Neural cell (in vitro differentiated cells): ENCODE results near the gene GNB1. TPM values are rescaled to one million over a fixed set of nuclear protein-coding genes. Genes with fewer than 3 reads are reported as not detected.

ENCODE experiments used
- H2AFZ ChIP-seq: fragments of 200-600, 300-800 bp; sonication (generic), shearing (Covaris generic); 2 replicates; pipeline ENCODE4 v1.6.0; 2014; ENCODE audit warnings: low read depth, mild to moderate bottlenecking, antibody characterized with exemption, low read length, moderate library complexity
- H3F3A ChIP-seq: fragments of 200-600 bp; shearing (Covaris generic); 2 replicates; pipeline ENCODE4 v1.6.1; 2016; ENCODE audit warnings: mild to moderate bottlenecking, moderate library complexity, mixed read lengths, antibody characterized with exemption, low read length; ENCODE audit not compliant: insufficient read depth, poor library complexity, severe bottlenecking
- H3K27ac ChIP-seq: fragments of 200-600, 300-800 bp; sonication (generic), shearing (Covaris generic); 2 replicates; pipeline ENCODE4 v1.5.1; 2014; ENCODE audit warnings: mild to moderate bottlenecking, low read length, moderate library complexity
- H3K27me3 ChIP-seq: fragments of 300-800, 200-600 bp; sonication (generic), shearing (Covaris generic); 2 replicates; pipeline ENCODE4 v1.6.0; 2014; ENCODE audit warnings: mild to moderate bottlenecking, low read depth, low read length, moderate library complexity; ENCODE audit not compliant: insufficient read depth
- H3K36me3 ChIP-seq: fragments of 300-800, 200-600 bp; sonication (generic), shearing (Covaris generic); 2 replicates; pipeline ENCODE4 v1.5.1; 2014; ENCODE audit warnings: mild to moderate bottlenecking, antibody characterized with exemption, low read length, moderate library complexity; ENCODE audit not compliant: insufficient read depth
- H3K4me2 ChIP-seq: fragments of 300-800, 200-600 bp; sonication (generic), shearing (Covaris generic); 2 replicates; pipeline ENCODE4 v1.6.0; 2014; ENCODE audit warnings: mild to moderate bottlenecking, low read length
- H3K4me3 ChIP-seq: fragments of 300-800, 200-600 bp; sonication (generic), shearing (Covaris generic); 2 replicates; pipeline ENCODE4 v1.5.1; 2014; ENCODE audit warnings: mild to moderate bottlenecking, low read length, moderate library complexity
- H3K79me2 ChIP-seq: fragments of 200-600 bp; shearing (Covaris generic); replicated peaks from 2 replicates; pipeline ENCODE4 v1.6.0; 2014; ENCODE audit warnings: mild to moderate bottlenecking, low read length, moderate library complexity; ENCODE audit not compliant: insufficient read depth
- H3K9ac ChIP-seq: fragments of 300-800, 200-600 bp; sonication (generic), shearing (Covaris generic); 2 replicates; pipeline ENCODE4 v1.6.1; 2016; ENCODE audit warnings: mild to moderate bottlenecking, low read length, mixed read lengths
- H3K9me2 ChIP-seq: fragments of 200-600 bp; shearing (Covaris generic); 2 replicates; pipeline ENCODE4 v1.6.1; 2016; ENCODE audit warnings: mild to moderate bottlenecking, low read length, mixed read lengths; ENCODE audit not compliant: insufficient read depth
- H3K9me3 ChIP-seq: fragments of 200-600, 300-800 bp; sonication (generic), shearing (Covaris generic); 2 replicates; pipeline ENCODE4 v1.6.1; 2016; ENCODE audit warnings: mild to moderate bottlenecking, mixed run types, low read length, moderate library complexity, mixed read lengths
- H4K20me1 ChIP-seq: fragments of 200-600 bp; shearing (Covaris generic); 2 replicates; pipeline ENCODE4 v1.6.1; 2016; ENCODE audit warnings: mild to moderate bottlenecking, mixed run types; ENCODE audit not compliant: insufficient read depth
- CTCF ChIP-seq: fragments of 450-650 bp; IDR thresholded peaks from 2 replicates; pipeline ENCODE4 v1.5.1; 2014; ENCODE audit warnings: antibody characterized with exemption, mild to moderate bottlenecking, moderate library complexity; ENCODE audit not compliant: poor library complexity, severe bottlenecking
- EP300 ChIP-seq: fragments of 450-650 bp; conservative IDR thresholded peaks from 2 replicates; pipeline ENCODE4 v1.6.1; 2014; ENCODE audit warnings: antibody characterized with exemption, mild to moderate bottlenecking, moderate library complexity; ENCODE audit not compliant: poor library complexity, severe bottlenecking
- EZH2 ChIP-seq: fragments of 200-600, 300-800 bp; shearing (Covaris generic), sonication (generic); IDR thresholded peaks from 2 replicates; pipeline ENCODE4 v1.6.1; 2014; ENCODE audit warnings: antibody characterized with exemption, low read length, borderline replicate concordance, mild to moderate bottlenecking; ENCODE audit not compliant: insufficient read depth, poor library complexity, severe bottlenecking
- MXI1 ChIP-seq: fragments of 450-650 bp; conservative IDR thresholded peaks from 2 replicates; pipeline ENCODE4 v1.6.1; 2014; ENCODE audit warnings: antibody characterized with exemption, mild to moderate bottlenecking; ENCODE audit not compliant: poor library complexity, severe bottlenecking
- POLR2AphosphoS5 ChIP-seq: IDR thresholded peaks from 2 replicates; pipeline ENCODE4 v1.6.1; 2012
- RAD21 ChIP-seq: fragments of 450-650 bp; conservative IDR thresholded peaks from 2 replicates; pipeline ENCODE4 v1.6.1; 2014; ENCODE audit warnings: antibody characterized with exemption, mild to moderate bottlenecking, moderate library complexity
- REST ChIP-seq: IDR thresholded peaks from 2 replicates; pipeline ENCODE4 v1.6.1; 2012; ENCODE audit warnings: borderline replicate concordance
- SMC3 ChIP-seq: fragments of 450-650 bp; conservative IDR thresholded peaks from 2 replicates; pipeline ENCODE4 v1.6.1; 2014; ENCODE audit warnings: antibody characterized with exemption, mild to moderate bottlenecking, moderate library complexity; ENCODE audit not compliant: poor library complexity
- TAF1 ChIP-seq: IDR thresholded peaks from 2 replicates; pipeline ENCODE4 v1.6.1; 2012; ENCODE audit warnings: low read depth
- polyA plus RNA-seq: library from polyadenylated mRNA; depleted of rRNA; stranded (reverse); fragments of >200 nt; gene quantifications from 2 replicates; pipeline ENCODE4 v1.2.3, GENCODE V29; 2014

Gene GNB1
- polyA plus RNA-seq, 1 donor from 2014 or later: 325 TPM

- no peaks in the 10 kb centered on the region for H3K79me2 ChIP-seq
- H3K27me3 ChIP-seq: no peaks in the 10 kb centered on the region
- no peak overlapping the region for H3K4me2 ChIP-seq
- H3K36me3 ChIP-seq: no peaks in the 10 kb centered on the region
- no peak overlapping the region for H3K27ac ChIP-seq
- no peaks in the 10 kb centered on the region for H3K9me3 ChIP-seq
- no peaks in the 10 kb centered on the region for H3K9me2 ChIP-seq
- TF ChIP-seq EP300 (no peak), POLR2AphosphoS5 (no peak), SMC3 (no peak), MXI1 (no peak), CTCF (no peak), RAD21 (no peak)
- H4K20me1 ChIP-seq: no peaks in the 10 kb centered on the region
- H3F3A ChIP-seq: no peaks in the 10 kb centered on the region
- no peak overlapping the region for H2AFZ ChIP-seq
- H3K4me3 ChIP-seq: no peak overlapping the region
- no peak overlapping the region for H3K9ac ChIP-seq
Measured at GRCh38 chr1:1929639-1930545, 39.0 kb upstream of the GNB1 start.

- Histone ChIP-seq H2AFZ (no peak overlapping the region), H3K27ac (no peak overlapping the region), H3F3A (no peaks in the 10 kb centered on the region), H3K9ac (no peak overlapping the region), H3K9me2 (no peaks in the 10 kb centered on the region), H3K4me3 (no peak overlapping the region), H3K4me2 (no peak overlapping the region), H3K27me3 (no peaks in the 10 kb centered on the region), H4K20me1 (no peaks in the 10 kb centered on the region), H3K9me3 (no peaks in the 10 kb centered on the region), H3K79me2 (no peaks in the 10 kb centered on the region), H3K36me3 (no peaks in the 10 kb centered on the region)
- TF ChIP-seq EZH2 (no peak), POLR2AphosphoS5 (no peak), RAD21 (no peak), SMC3 (no peak), REST (no peak), TAF1 (no peak), CTCF (no peak)
Measured at GRCh38 chr1:1929102-1929638, 38.3 kb upstream of the GNB1 start.
